VCaP (cell line): ENCODE results near the gene GARIN5A.

Experiments used
- H3K27ac ChIP-seq: fragments of 450-650 bp; 2 replicates; pipeline ENCODE4 v1.5.1; 2017
- CTCF ChIP-seq: fragments of 450-650 bp; conservative IDR thresholded peaks from 2 replicates; pipeline ENCODE4 v1.5.1; 2017; ENCODE audit warnings: mild to moderate bottlenecking, moderate library complexity

The GARIN5A gene

GRCh38 chr19:50485284-50485955, 8.8 kb upstream of the GARIN5A start:
- no peak overlapping the region for H3K27ac ChIP-seq
- no peak for TF ChIP-seq CTCF

GRCh38 chr19:50482916-50483315, 6.3 kb upstream of the GARIN5A start:
- no peak for TF ChIP-seq CTCF
- no peak overlapping the region for H3K27ac ChIP-seq

- no peak for TF ChIP-seq CTCF
- no peak overlapping the region for H3K27ac ChIP-seq
These were observed 5.7 kb upstream of the GARIN5A start for GRCh38 chr19:50482271-50482855.

GRCh38 chr19:50481351-50482149, 4.9 kb upstream of the GARIN5A start:
- no peak overlapping the region for H3K27ac ChIP-seq
- TF ChIP-seq CTCF: no peak

- no peak overlapping the region for H3K27ac ChIP-seq
- TF ChIP-seq CTCF: no peak
These were observed 3.8 kb upstream of the GARIN5A start for GRCh38 chr19:50480281-50481111.

- no peak overlapping the region for H3K27ac ChIP-seq
- TF ChIP-seq CTCF: no peak
These were observed 3.2 kb upstream of the GARIN5A start for GRCh38 chr19:50479761-50480251.
